H1 (cell line): ENCODE data around the gene PRDM15. TPM values are rescaled to one million over a fixed set of nuclear protein-coding genes. Genes with fewer than 3 reads are reported as not detected.

Experiments used
- CHD2 ChIP-seq: IDR thresholded peaks from 2 replicates; pipeline ENCODE4 v1.6.1; 2012; ENCODE audit warnings: low read length, improper control_type of control experiment
- EGR1 ChIP-seq: IDR thresholded peaks from 2 replicates; pipeline ENCODE4 v1.6.1; 2011; ENCODE audit warnings: low read depth, low read length, borderline replicate concordance
- HDAC6 ChIP-seq: IDR thresholded peaks from one replicate; pipeline ENCODE4 v1.7.1; 2012; ENCODE audit warnings: low read depth, mild to moderate bottlenecking, inconsistent platforms, low read length, moderate library complexity
- KDM4A ChIP-seq: IDR thresholded peaks from one replicate; pipeline ENCODE4 v1.7.1; 2012; ENCODE audit warnings: low read depth, mild to moderate bottlenecking, moderate library complexity, low read length, inconsistent platforms; ENCODE audit not compliant: severe bottlenecking
- KDM5A ChIP-seq: fragments of 200-600 bp; IDR thresholded peaks from 2 replicates; pipeline ENCODE4 v1.7.1; 2012; ENCODE audit warnings: mild to moderate bottlenecking, low read length, inconsistent platforms, mixed read lengths
- PHF8 ChIP-seq: fragments of 200-600 bp; sonication (generic); conservative IDR thresholded peaks from 2 replicates; pipeline ENCODE4 v1.7.1; 2012; ENCODE audit warnings: low read depth, mild to moderate bottlenecking, inconsistent platforms, low read length, moderate library complexity
- POLR2A ChIP-seq, 2 experiments: IDR thresholded peaks; 1 replicate in 1 of 2; 2 replicates in 1 of 2; pipeline ENCODE4 v1.6.1; 2011; ENCODE audit warnings: low read depth in 2 of 2, low read length in 2 of 2, mild to moderate bottlenecking in 2 of 2; ENCODE audit errors: control extremely low read depth in 1 of 2
- RBBP5 ChIP-seq: IDR thresholded peaks from 2 replicates; pipeline ENCODE4 v1.7.1; 2012; ENCODE audit warnings: low read depth, mild to moderate bottlenecking, inconsistent platforms, low read length, moderate library complexity, borderline replicate concordance
- SP1 ChIP-seq: IDR thresholded peaks from 2 replicates; pipeline ENCODE4 v1.6.1; 2011; ENCODE audit warnings: low read depth, low read length
- TAF7 ChIP-seq: optimal IDR thresholded peaks from 2 replicates; pipeline ENCODE3; 2011; ENCODE audit warnings: low read depth, mild to moderate bottlenecking, inconsistent platforms, low read length, moderate library complexity, borderline replicate concordance
- polyA plus RNA-seq, 7 experiments: library from polyadenylated mRNA; depleted of rRNA in 3 of 7; stranded (reverse) in 5 of 7; unstranded in 2 of 7; fragments of >200 nt in 5 of 7; fragments of 200-250 nt in 2 of 7; gene quantifications; 1 replicate in 5 of 7; 2 replicates in 1 of 7; 4 replicates in 1 of 7; pipeline versions ENCODE4 v1.2.1 to v1.2.3, GENCODE V29; 2011 to 2013; ENCODE audit warnings: missing spikeins in 2 of 7, mixed read lengths in 2 of 7
- total RNA-seq: library from RNA; stranded (reverse); fragmentation: NEBNext Ultra II Directional; extraction: Animal tissue kit (Norgen Biotek cat#: 25700); gene quantifications from 2 replicates; pipeline ENCODE4 v1.2.1, GENCODE V29; 2021

Gene PRDM15
- total and polyA plus RNA-seq, 2 of the 8 experiments (the other 6 are each of a cell fraction or from before 2014, with no cell fraction given) = 9.7 to 10.5 TPM

GRCh38 chr21:41878831-41879189 is 334 bp downstream of the PRDM15 start (continued):
- TF ChIP-seq RBBP5 (no peak), PHF8 (no peak), KDM5A (no peak), TAF7 (peak; percentile 38), SP1 (peak; percentile 73; the same call in 1 of the 2 replicates), HDAC6 (no peak), POLR2A (IDR thresholded peaks at IDR 0.05; ENCODE audit: control extremely low read depth in 1 of 2, low read depth in 2 of 2, low read length in 2 of 2) (peak in 1 of 2 experiments; percentile 60; a peak in 2 of 3 replicates), EGR1 (no peak), KDM4A (no peak), CHD2 (no peak)
